Right lobe of liver (tissue), 6 donors: ENCODE data around the gene NFYC. TPM values are rescaled to one million over a fixed set of nuclear protein-coding genes. Genes with fewer than 3 reads are reported as not detected.

Experiments
- ATAC-seq, 4 donors: fragments of 200-7000 bp; cut with Tn5 transposase; one replicate each; pipeline ENCODE4 v1.9.1; 2020; ENCODE audit warnings: mild to moderate bottlenecking in 4 of 4, moderate library complexity in 4 of 4
- DNase-seq, 3 donors: peaks; one replicate each; pipeline ENCODE4 v3.0.0-alpha.2; 2020
- H3K27ac ChIP-seq, 3 donors: fragments of 200-600 bp; one replicate each; pipeline ENCODE4 v1.8.0; 2022
- H3K27me3 ChIP-seq, 2 donors: fragments of 200-600 bp; one replicate each; pipeline ENCODE4 v1.8.0; 2022
- H3K36me3 ChIP-seq, 4 donors: fragments of 200-600 bp; sonication (generic) in 1 of 4; one replicate each; pipeline versions ENCODE4 v1.5.1 to v1.8.0; 2017 to 2022; ENCODE audit warnings: control low read depth in 1 of 4
- H3K4me1 ChIP-seq, 4 donors: fragments of 200-600 bp; sonication (generic) in 1 of 4; one replicate each; pipeline versions ENCODE4 v1.5.1 to v1.8.0; 2017 to 2022; ENCODE audit warnings: control low read depth in 1 of 4
- H3K4me3 ChIP-seq, 3 donors: fragments of 200-600 bp; one replicate each; pipeline ENCODE4 v1.8.0; 2022
- H3K9me3 ChIP-seq, 4 donors: fragments of 200-600 bp; sonication (generic) in 1 of 4; one replicate each; pipeline versions ENCODE4 v1.5.1 to v1.8.0; 2017 to 2022; ENCODE audit warnings: control low read depth in 1 of 4
- POLR2A ChIP-seq: fragments of 450-650 bp; IDR thresholded peaks from one replicate; pipeline ENCODE4 v1.6.1; 2017; ENCODE audit warnings: antibody characterized with exemption, mild to moderate bottlenecking
- WGBS: methylation state at CpG from one replicate; pipeline ENCODE4 v1.1.6; 2018; ENCODE audit warnings: low coverage, low lambda C conversion rate; ENCODE audit not compliant: insufficient coverage; ENCODE audit errors: missing lambda C conversion rate; 5-methylcytosine and 5-hydroxymethylcytosine counted together
- intact Hi-C, 2 donors: fragments of 100-400 bp; cut with DNase I; formaldehyde crosslinking; loops; one replicate each; pipeline versions ENCODE4 v1.11.2 to v1.14.1; 2022
- total RNA-seq, 6 experiments: library from RNA; depleted of rRNA in 2 of 6; stranded (reverse); fragments of >200 nt in 2 of 6; fragmentation: NEBNext Ultra II Directional in 3 of 6; extraction: Animal tissue kit (Norgen Biotek cat#: 25700) in 3 of 6; gene quantifications; one replicate each; pipeline versions ENCODE4 v1.1.0 to v1.2.4, GENCODE V29; 2016 to 2023
- TF ChIP-seq, protein P1 (sequence below), 4 donors: fragments of 200-600 bp in 3 of 4; fragments of 450-650 bp in 1 of 4; IDR thresholded peaks; one replicate each; pipeline versions ENCODE4 v1.5.1 to v1.8.0; 2016 to 2022; ENCODE audit warnings: antibody characterized with exemption in 4 of 4, mild to moderate bottlenecking in 2 of 4
- donor health status: DM: no; HTN: yes; CAD: no.
- donor health status: DM: no; HTN: no; CAD: no.
- donor health status: DM: no; HTN: no; CAD: no.
- donor health status: DM: no; HTN: yes; CAD: no.
- donor health status: DM: no; HTN: yes; CAD: no.

Gene NFYC
- total RNA-seq, 6 experiments from 2014 or later: 21.9 to 36.1 (median 28.1) TPM

DNA sequence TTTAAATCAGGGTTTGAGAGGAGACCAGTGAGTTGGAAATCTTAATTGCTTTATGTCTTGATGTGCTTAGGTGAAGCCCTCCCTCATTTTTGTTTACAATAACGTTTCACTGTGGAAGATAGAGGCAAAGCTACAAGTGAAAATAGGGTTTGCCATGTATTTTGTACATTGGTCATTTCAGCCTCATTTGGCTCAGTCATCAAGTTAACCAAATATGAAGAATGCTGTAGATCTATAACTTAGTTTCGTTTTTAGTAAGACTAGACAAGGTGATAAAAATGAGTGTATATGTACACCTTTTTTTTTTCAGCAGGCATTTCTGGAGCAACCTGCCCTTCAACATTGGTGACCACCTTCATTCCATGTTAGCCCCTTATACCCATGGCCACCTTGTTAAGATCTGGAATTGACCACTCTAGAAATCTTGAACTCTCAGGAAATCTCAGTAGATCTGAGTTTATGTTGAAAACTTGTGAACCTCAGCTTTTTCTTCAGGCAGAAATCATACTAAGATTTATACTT, 2.9 kb downstream of the NFYC start:
- WGBS: 24% methylated on average over 2 of the region's 2 CpGs
- intact Hi-C loops: no loop called here
- no peak for ATAC-seq
- Histone ChIP-seq H3K4me1 (peaks cover 0 to 42% (median 6%) of the 10 kb centered on the region in 4 donors), H3K9me3 (no peaks in the 10 kb centered on the region), H3K4me3 (no peak overlapping the region), H3K36me3 (no peaks in the 10 kb centered on the region), H3K27me3 (no peaks in the 10 kb centered on the region), H3K27ac (no peak overlapping the region)
- no peak for TF ChIP-seq POLR2A
- TF ChIP-seq, protein P1, sequence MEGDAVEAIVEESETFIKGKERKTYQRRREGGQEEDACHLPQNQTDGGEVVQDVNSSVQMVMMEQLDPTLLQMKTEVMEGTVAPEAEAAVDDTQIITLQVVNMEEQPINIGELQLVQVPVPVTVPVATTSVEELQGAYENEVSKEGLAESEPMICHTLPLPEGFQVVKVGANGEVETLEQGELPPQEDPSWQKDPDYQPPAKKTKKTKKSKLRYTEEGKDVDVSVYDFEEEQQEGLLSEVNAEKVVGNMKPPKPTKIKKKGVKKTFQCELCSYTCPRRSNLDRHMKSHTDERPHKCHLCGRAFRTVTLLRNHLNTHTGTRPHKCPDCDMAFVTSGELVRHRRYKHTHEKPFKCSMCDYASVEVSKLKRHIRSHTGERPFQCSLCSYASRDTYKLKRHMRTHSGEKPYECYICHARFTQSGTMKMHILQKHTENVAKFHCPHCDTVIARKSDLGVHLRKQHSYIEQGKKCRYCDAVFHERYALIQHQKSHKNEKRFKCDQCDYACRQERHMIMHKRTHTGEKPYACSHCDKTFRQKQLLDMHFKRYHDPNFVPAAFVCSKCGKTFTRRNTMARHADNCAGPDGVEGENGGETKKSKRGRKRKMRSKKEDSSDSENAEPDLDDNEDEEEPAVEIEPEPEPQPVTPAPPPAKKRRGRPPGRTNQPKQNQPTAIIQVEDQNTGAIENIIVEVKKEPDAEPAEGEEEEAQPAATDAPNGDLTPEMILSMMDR (IDR thresholded peaks at IDR 0.05): no peak
- no peak for DNase-seq

DNA sequence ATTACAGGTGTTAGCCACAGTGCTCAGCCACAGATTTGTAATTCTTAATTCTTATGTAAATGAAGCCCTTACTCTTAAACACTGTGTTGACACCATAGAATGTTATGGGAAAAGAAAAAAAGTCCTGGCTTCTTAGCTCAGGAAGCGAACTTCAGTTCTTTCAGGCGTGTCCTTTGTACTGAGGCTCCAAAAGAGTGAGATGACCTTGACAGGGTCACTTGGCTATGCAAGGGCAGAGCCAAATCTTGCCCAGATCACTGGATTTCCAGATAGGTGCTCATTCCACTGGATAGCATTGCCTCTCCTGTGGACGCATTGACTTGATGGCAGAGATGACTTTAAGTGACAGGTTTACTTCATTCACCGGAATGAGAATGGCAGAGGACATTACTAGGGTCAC, 4.8 kb downstream of the NFYC start:
- peaks cover 0 to 43% (median 6%) of the 10 kb centered on the region in 4 donors for H3K4me1 ChIP-seq

DNA sequence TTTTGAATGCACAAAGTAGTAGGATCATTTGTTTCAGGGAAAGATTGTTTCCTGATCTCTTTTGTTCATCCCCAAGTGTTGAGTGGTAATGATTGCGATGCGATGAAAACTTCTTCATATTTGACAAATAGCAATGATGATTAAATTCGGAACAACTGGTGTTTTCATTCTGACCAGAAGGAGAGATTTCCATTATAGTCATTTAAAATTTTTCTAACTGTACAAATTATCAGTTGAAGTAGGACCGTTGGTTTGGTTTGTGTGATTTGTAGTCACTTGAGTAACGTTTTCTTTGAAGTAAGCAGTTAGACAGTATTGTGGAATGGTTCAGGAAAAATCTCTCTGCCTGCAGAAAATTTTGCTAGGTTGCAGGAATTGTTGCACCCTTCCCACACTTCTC, 5.9 kb downstream of the NFYC start:
- TF ChIP-seq POLR2A: no peak
- TF ChIP-seq, protein P1 (IDR thresholded peaks at IDR 0.05): no peak
- 77% methylated on average over 5 of the region's 5 CpGs for WGBS
- intact Hi-C loops: no loop called here

More for the DNA sequence above, 4.8 kb downstream of the NFYC start:
- Histone ChIP-seq H3K36me3 (no peaks in the 10 kb centered on the region), H3K27ac (no peak overlapping the region), H3K4me3 (no peak overlapping the region), H3K27me3 (no peaks in the 10 kb centered on the region), H3K9me3 (no peaks in the 10 kb centered on the region)
- ATAC-seq: no peak
- DNase-seq: no peak
- 60% methylated on average over 3 of the region's 4 CpGs for WGBS
- intact Hi-C loops: no loop called here
- TF ChIP-seq POLR2A: no peak
- TF ChIP-seq, protein P1 (IDR thresholded peaks at IDR 0.05): no peak

DNA sequence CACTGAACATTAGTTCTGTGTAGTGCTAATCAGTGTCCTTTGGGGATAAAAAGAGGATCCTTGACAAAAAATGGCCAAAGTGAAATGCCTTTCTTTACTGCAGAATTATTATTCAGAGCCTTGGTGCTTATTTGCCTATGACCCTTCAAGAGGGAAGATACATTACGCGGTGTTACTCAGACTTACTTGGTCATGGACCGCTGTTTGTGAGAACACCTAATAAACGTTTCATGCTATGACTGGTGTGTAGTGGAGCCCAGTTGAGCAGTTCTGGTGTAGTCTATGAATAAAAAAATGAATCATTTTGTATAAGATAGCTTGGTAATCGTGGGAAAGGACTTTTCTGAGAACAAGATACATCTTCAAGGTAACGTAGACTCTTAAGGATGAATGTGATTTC, 8.3 kb downstream of the NFYC start:
- H3K27me3 ChIP-seq: no peaks in the 10 kb centered on the region
- no peak overlapping the region for H3K4me3 ChIP-seq
- 81% methylated on average over 6 of the region's 6 CpGs for WGBS
- DNase-seq (no peak), ATAC-seq (no peak)
- intact Hi-C loops: no loop called here
- no peak overlapping the region for H3K27ac ChIP-seq
- no peak for TF ChIP-seq POLR2A
- TF ChIP-seq, protein P1 (IDR thresholded peaks at IDR 0.05): no peak
- no peaks in the 10 kb centered on the region for H3K9me3 ChIP-seq
- H3K36me3 ChIP-seq: no peaks in the 10 kb centered on the region
- peaks cover 0 to 44% (median 6%) of the 10 kb centered on the region in 4 donors for H3K4me1 ChIP-seq

More for the DNA sequence above, 5.9 kb downstream of the NFYC start:
- Histone ChIP-seq H3K27ac (no peak overlapping the region), H3K36me3 (no peaks in the 10 kb centered on the region), H3K4me1 (peaks cover 0 to 43% (median 6%) of the 10 kb centered on the region in 4 donors), H3K27me3 (no peaks in the 10 kb centered on the region), H3K9me3 (no peaks in the 10 kb centered on the region), H3K4me3 (no peak overlapping the region)
- DNase-seq: no peak
- no peak for ATAC-seq
